ENCODE results near the gene NHEJ1. TPM values are rescaled to one million over a fixed set of nuclear protein-coding genes. Genes with fewer than 3 reads are reported as not detected.
A peak's percentile ranks its signal among the peaks of the same experiment; 100 is the strongest.

Gene NHEJ1
- total RNA-seq (12.1 and 12.9 TPM in 2 replicates), polyA plus RNA-seq (11.9 and 12.8 TPM in 2 replicates), polyA minus RNA-seq (36.9 and 50.5 TPM in 2 replicates), Bru-seq, nascent RNA (percentile 68 among the genes with signal in this experiment), BruChase-seq, experiment 1, labeled RNA remaining after a 6-hour chase (percentile 96 among the genes with signal in this experiment), BruChase-seq, experiment 2, labeled RNA remaining after a 2-hour chase (percentile 90 among the genes with signal in this experiment)
- 15.1 and 15.5 TPM in 2 replicates for polyA plus RNA-seq (2011; cell fraction: cytosol; rRNA removed)
- 17.3 and 21.9 TPM in 2 replicates for polyA plus RNA-seq (2011; cell fraction: nucleus; rRNA removed)
- polyA plus RNA-seq (2012): 14.2 and 15.7 TPM in 2 replicates
- polyA minus RNA-seq (2011; cell fraction: cytosol; rRNA and poly(A)+ RNA removed): 11.0 TPM
- 10.3 and 16.5 TPM in 2 replicates for polyA minus RNA-seq (2011; cell fraction: nucleus; rRNA and poly(A)+ RNA removed)
- long read RNA-seq, transcript NHEJ1-201 (8 exons, 2,094 nt): major isoform, 23 of 27 reads
- long read RNA-seq, partial matches to known transcripts: 0 of 27 reads
- long read RNA-seq, other reads (novel, unspliced or antisense): 4 of 27 reads

- TF ChIP-seq POLR2AphosphoS5 (IDR thresholded peaks at IDR 0.05; ENCODE audit: insufficient read depth, low read depth, low read length): peak; percentile 88
- no peak for TF ChIP-seq MAX (IDR thresholded peaks at IDR 0.05; ENCODE audit: insufficient read depth, insufficient read length)
- no peak for TF ChIP-seq EZH2 (IDR thresholded peaks at IDR 0.05; ENCODE audit: borderline replicate concordance, low read depth, low read length, severe bottlenecking)
- TF ChIP-seq POLR2A (IDR thresholded peaks at IDR 0.05; ENCODE audit: low read depth, low read length): peak; percentile 76
- TF ChIP-seq GATA2 (IDR thresholded peaks at IDR 0.05; ENCODE audit: insufficient read depth, insufficient read length, low read depth, low read length): no peak
- no peak for TF ChIP-seq FOS (IDR thresholded peaks at IDR 0.05; ENCODE audit: borderline replicate concordance, insufficient read depth, low read length)
- peak; percentile 96 to 99 for TF ChIP-seq CTCF (IDR thresholded peaks at IDR 0.05; ENCODE audit: extremely low read depth in 1 of 2, insufficient read depth in 1 of 2, low read depth in 1 of 2, low read length in 2 of 2)
- Histone ChIP-seq H3K27ac (ENCODE audit: insufficient read depth, low read depth, low read length) (no peak within 1 kb of the TSS), H3K27me3 (ENCODE audit: control insufficient read depth in 2 of 2, insufficient read depth in 2 of 2, low read length in 2 of 2) (no peaks in the 10 kb centered on the region), H4K20me1 (replicated peaks; ENCODE audit: control insufficient read depth, extremely low read depth, insufficient read depth, low read length) (no peaks in the 10 kb centered on the region), H2AFZ (ENCODE audit: low read depth, low read length) (peak within 1 kb of the TSS; percentile 80), H3K79me2 (ENCODE audit: control insufficient read depth, insufficient read depth, low read length) (no peaks in the 10 kb centered on the region), H3K9me3 (replicated peaks; ENCODE audit: control insufficient read depth, insufficient read depth, low read length) (no peaks in the 10 kb centered on the region), H3K9ac (replicated peaks; ENCODE audit: extremely low read depth, insufficient read depth, low read length) (peak within 1 kb of the TSS; percentile 37), H3K9me1 (replicated peaks; ENCODE audit: control insufficient read depth, extremely low read depth, insufficient read depth, low read length) (no peaks in the 10 kb centered on the region), H3K4me2 (ENCODE audit: insufficient read depth, low read length) (peak within 1 kb of the TSS; percentile 87), H3K4me1 (ENCODE audit: control insufficient read depth, extremely low read depth, insufficient read depth, low read length) (peaks cover 10% of the 10 kb centered on the region), H3K4me3 (replicated peaks in 1 of 3; ENCODE audit: insufficient read depth in 1 of 3, low read depth in 1 of 3, low read length in 3 of 3) (peak within 1 kb of the TSS; percentile 24 to 89 (median 41)), H3K36me3 (ENCODE audit: control insufficient read depth in 2 of 2, extremely low read depth in 1 of 2, insufficient read depth in 2 of 2, low read length in 2 of 2) (peaks cover 2 to 3% of the 10 kb centered on the region in 2 experiments)
- intact Hi-C loops (cut with micrococcal nuclease): loop anchor here (1.0 to 2.0 kb wide), 11 partner anchors 11 to 192 kb away; partner anchors contain the start of genes ABCB6, ANKZF1, ATG9A and DNAJB2
- ChIA-PET POLR2A (no interaction called here), CTCF (interaction anchor here (0.8 to 12.9 kb wide), 9 partner anchors 11 to 313 kb away, joined by 3 to 418 read pairs (median 7); partner anchors contain the start of gene CNPPD1)
- FAIRE-seq (peak; percentile 98), DNase-seq (ENCODE audit: low read depth, low spot score) (peak; percentile 96)
- dilution Hi-C loops (cut with MboI; ENCODE audit: extremely low pct_ligation_motif_present, low sequenced_read_pairs): no loop called here
- BruUV-seq (replicated peaks): TSS peak; percentile 47
These were observed at the start of gene NHEJ1 for GRCh38 chr2:219160186-219161017. NHEJ1 (minus strand) TSS chr2:219160815; CDS start chr2:219158362, 2,453 bp downstream.
